Glutamatergic neuron (in vitro differentiated cells): ENCODE data around the gene FAM163A. TPM values are rescaled to one million over a fixed set of nuclear protein-coding genes. Genes with fewer than 3 reads are reported as not detected.

Source experiments
- DNase-seq: peaks from one replicate; pipeline ENCODE4 v3.0.0; 2022
- H3K27ac Mint-ChIP-seq: one replicate; pipeline ENCODE4 v1.8.0; 2020; ENCODE audit warnings: mild to moderate bottlenecking, mixed read lengths, inconsistent platforms; ENCODE audit not compliant: unreplicated experiment
- H3K27me3 Mint-ChIP-seq: one replicate; pipeline ENCODE4 v1.8.0; 2020; ENCODE audit warnings: mild to moderate bottlenecking, moderate library complexity, mixed read lengths, inconsistent platforms; ENCODE audit not compliant: unreplicated experiment
- H3K36me3 Mint-ChIP-seq: one replicate; pipeline ENCODE4 v1.8.0; 2020; ENCODE audit warnings: mild to moderate bottlenecking, mixed read lengths, inconsistent platforms; ENCODE audit not compliant: unreplicated experiment
- H3K4me1 Mint-ChIP-seq: one replicate; pipeline ENCODE4 v1.8.0; 2020; ENCODE audit warnings: mild to moderate bottlenecking, low read depth, mixed read lengths, inconsistent platforms; ENCODE audit not compliant: unreplicated experiment
- H3K4me3 Mint-ChIP-seq: one replicate; pipeline ENCODE4 v1.8.0; 2020; ENCODE audit warnings: mild to moderate bottlenecking, mixed read lengths, inconsistent platforms; ENCODE audit not compliant: unreplicated experiment
- H3K9me3 Mint-ChIP-seq: one replicate; pipeline ENCODE4 v1.8.0; 2020; ENCODE audit warnings: mild to moderate bottlenecking, moderate library complexity, mixed read lengths, inconsistent platforms; ENCODE audit not compliant: unreplicated experiment
- CTCF ChIP-seq: fragments of 200-600 bp; sonication (generic); IDR thresholded peaks from one replicate; pipeline ENCODE4 v1.5.0; 2021; ENCODE audit not compliant: partially characterized antibody, unreplicated experiment
- total RNA-seq: library from RNA; stranded (reverse); fragmentation: NEBNext Ultra II Directional; extraction: Animal tissue kit (Norgen Biotek cat#: 25700); gene quantifications from one replicate; pipeline ENCODE4 v1.2.1, GENCODE V29; 2021; ENCODE audit not compliant: unreplicated experiment

FAM163A gene
- total RNA-seq, 1 donor from 2014 or later = not detected

- peaks cover 6% of the 10 kb centered on the region for H3K4me1 Mint-ChIP-seq
- no peak for DNase-seq
- H3K27me3 Mint-ChIP-seq = no peaks in the 10 kb centered on the region
- no peak overlapping the region for H3K27ac Mint-ChIP-seq
- H3K9me3 Mint-ChIP-seq = peaks cover 4% of the 10 kb centered on the region
- H3K4me3 Mint-ChIP-seq = no peak overlapping the region
- TF ChIP-seq CTCF = no peak
- H3K36me3 Mint-ChIP-seq = peaks cover 11% of the 10 kb centered on the region
Measured at GRCh38 chr1:179708434-179709195, 34.5 kb upstream of the FAM163A start.

- Mint-ChIP-seq H3K27ac (no peak overlapping the region), H3K27me3 (no peaks in the 10 kb centered on the region), H3K4me1 (peaks cover 6% of the 10 kb centered on the region), H3K9me3 (peaks cover 11% of the 10 kb centered on the region), H3K36me3 (peaks cover 12% of the 10 kb centered on the region), H3K4me3 (no peak overlapping the region)
- DNase-seq = no peak
- no peak for TF ChIP-seq CTCF
Measured at GRCh38 chr1:179709841-179710329, 33.2 kb upstream of the FAM163A start.

GRCh38 chr1:179714159-179714558 is 28.9 kb upstream of the FAM163A start:
- Mint-ChIP-seq H3K36me3 (peaks cover 36% of the 10 kb centered on the region), H3K4me3 (no peak overlapping the region), H3K9me3 (peaks cover 14% of the 10 kb centered on the region), H3K4me1 (peaks cover 3% of the 10 kb centered on the region), H3K27ac (no peak overlapping the region), H3K27me3 (no peaks in the 10 kb centered on the region)
- no peak for TF ChIP-seq CTCF
- DNase-seq = no peak

GRCh38 chr1:179714623-179715022 is 28.5 kb upstream of the FAM163A start:
- H3K9me3 Mint-ChIP-seq = peaks cover 14% of the 10 kb centered on the region

More at GRCh38 chr1:179714623-179715022, 28.5 kb upstream of the FAM163A start:
- Mint-ChIP-seq H3K4me1 (peaks cover 2% of the 10 kb centered on the region), H3K27ac (no peak overlapping the region), H3K4me3 (no peak overlapping the region), H3K27me3 (no peaks in the 10 kb centered on the region), H3K36me3 (peaks cover 36% of the 10 kb centered on the region)
- TF ChIP-seq CTCF = no peak
- no peak for DNase-seq
